DMS 273 (cell line): Measurements from ENCODE around the gene AMZ2.
"Not testable (repeated sequence)": the region's sequence is repeated elsewhere in the genome, so short reads cannot be mapped to it uniquely, and the experiment has no call there.

Source experiments
- DNase-seq: peaks from one replicate; lab custom pipeline; 2025; ENCODE audit not compliant: unreplicated experiment; lab: John Stamatoyannopoulos, UW

AMZ2 gene

GRCh38 chr17:68248891-68249290 lies 1.0 kb downstream of the AMZ2 start:
- no peak for DNase-seq

GRCh38 chr17:68249354-68249765 lies 1.5 kb downstream of the AMZ2 start:
- DNase-seq, result no peak

GRCh38 chr17:68253426-68253825 lies 5.6 kb downstream of the AMZ2 start:
- not testable (repeated sequence) for DNase-seq

GRCh38 chr17:68255151-68255550 lies 7.3 kb downstream of the AMZ2 start:
- no peak for DNase-seq

GRCh38 chr17:68255731-68256538 lies 8.1 kb downstream of the AMZ2 start:
- no peak for DNase-seq

GRCh38 chr17:68256701-68257100 lies 8.9 kb downstream of the AMZ2 start:
- not testable (repeated sequence) for DNase-seq

GRCh38 chr17:68257934-68258333 lies 10.1 kb downstream of the AMZ2 start:
- DNase-seq, result no peak

GRCh38 chr17:68258890-68259647 lies 11.2 kb downstream of the AMZ2 start:
- DNase-seq, result peak; percentile 75

- peak; percentile 23 for DNase-seq
Measured at GRCh38 chr17:68259648-68259951, 11.8 kb downstream of the AMZ2 start.

GRCh38 chr17:68260051-68260762 lies 12.4 kb downstream of the AMZ2 start:
- DNase-seq, result peak; percentile 12

GRCh38 chr17:68262467-68262866 lies 14.6 kb downstream of the AMZ2 start:
- DNase-seq, result not testable (repeated sequence)

GRCh38 chr17:68263101-68263681 lies 15.3 kb downstream of the AMZ2 start:
- DNase-seq, result peak; percentile 73

- not testable (repeated sequence) for DNase-seq
Measured at GRCh38 chr17:68265833-68266232, 18.0 kb downstream of the AMZ2 start.

- DNase-seq, result no peak
Measured at GRCh38 chr17:68273722-68274121, 25.9 kb downstream of the AMZ2 start.

- not testable (repeated sequence) for DNase-seq
Measured at GRCh38 chr17:68276339-68276738, 28.5 kb downstream of the AMZ2 start.

GRCh38 chr17:68277807-68278206 lies 30.0 kb downstream of the AMZ2 start:
- peak; percentile 10 for DNase-seq

GRCh38 chr17:68281965-68282364 lies 34.1 kb downstream of the AMZ2 start:
- DNase-seq, result not testable (repeated sequence)

GRCh38 chr17:68288375-68288774 lies 40.5 kb downstream of the AMZ2 start:
- no peak for DNase-seq

- peak; percentile 38 for DNase-seq
Measured at GRCh38 chr17:68288804-68289203, 41.0 kb downstream of the AMZ2 start.

GRCh38 chr17:68289473-68289872 lies 41.6 kb downstream of the AMZ2 start:
- DNase-seq, result no peak

GRCh38 chr17:68289936-68290267 lies 42.1 kb downstream of the AMZ2 start:
- DNase-seq, result peak; percentile 53
